Measurements from ENCODE around the gene LRP4.

GRCh38 chr11:46845440-46845739 is 73.0 kb downstream of the LRP4 start:
- TF ChIP-seq GATA1 (IDR thresholded peaks at IDR 0.05; ENCODE audit: low read depth, low read length): no peak
- no peak for TF ChIP-seq POLR2A (IDR thresholded peaks at IDR 0.05; ENCODE audit: low read length)

Data from erythroblast (primary cell).